Testis (tissue), 3 donors: ENCODE results near the gene SEMA5A. TPM values are rescaled to one million over a fixed set of nuclear protein-coding genes. Genes with fewer than 3 reads are reported as not detected.

Source experiments
- DNase-seq: peaks from one replicate; pipeline ENCODE4 v3.0.0-alpha.2; 2019
- H3K27ac ChIP-seq, 2 donors: fragments of 200-600 bp; sonication (generic); one replicate each; pipeline ENCODE4 v1.5.1; 2019
- H3K27me3 ChIP-seq: fragments of 200-600 bp; sonication (generic); one replicate; pipeline ENCODE4 v1.5.1; 2019
- H3K36me3 ChIP-seq: fragments of 200-600 bp; sonication (generic); one replicate; pipeline ENCODE4 v1.5.1; 2017; ENCODE audit warnings: low read depth; ENCODE audit errors: missing control alignments
- H3K4me1 ChIP-seq: fragments of 200-600 bp; sonication (generic); one replicate; pipeline ENCODE4 v1.5.1; 2019
- H3K4me3 ChIP-seq, 2 donors: fragments of 200-600 bp; sonication (generic); one replicate each; pipeline ENCODE4 v1.5.1; 2017 to 2019
- H3K9me3 ChIP-seq: fragments of 200-600 bp; sonication (generic); one replicate; pipeline ENCODE4 v1.5.1; 2017
- CTCF ChIP-seq, 3 experiments: fragments of 450-650 bp in 2 of 3; fragments of 200-600 bp in 1 of 3; sonication (generic) in 1 of 3; IDR thresholded peaks; one replicate each; pipeline ENCODE4 v1.5.1; 2016 to 2019; ENCODE audit warnings: antibody characterized with exemption in 3 of 3, mild to moderate bottlenecking in 2 of 3, moderate library complexity in 1 of 3
- POLR2A ChIP-seq: fragments of 450-650 bp; IDR thresholded peaks from one replicate; pipeline ENCODE4 v1.6.1; 2017; ENCODE audit warnings: antibody characterized with exemption, mild to moderate bottlenecking, moderate library complexity
- WGBS, 2 donors: methylation state at CpG; one replicate each; pipeline ENCODE4 v1.1.5; 2018; 5-methylcytosine and 5-hydroxymethylcytosine counted together
- intact Hi-C: fragments of 100-400 bp; cut with DNase I; formaldehyde crosslinking; loops from one replicate; pipeline ENCODE4 v1.15.1; 2023; ENCODE audit warnings: low total_unique reads
- polyA plus RNA-seq: library from polyadenylated mRNA; stranded (reverse); fragments of 350-450 nt; fragmentation: Illumina TruSeq; extraction: RNeasy Lipid Tissue Mini Kit (QIAGEN cat#74804); gene quantifications from one replicate; pipeline ENCODE4 v1.2.3, GENCODE V29; 2014; ENCODE audit warnings: low read depth, low replicate concordance; ENCODE audit not compliant: insufficient read depth
- total RNA-seq, 2 donors: library from RNA; depleted of rRNA; stranded (reverse); fragments of >200 nt; gene quantifications; one replicate each; pipeline ENCODE4 v1.2.3, GENCODE V29; 2016

SEMA5A gene
- total and polyA plus RNA-seq, 3 donors from 2014 or later = 3.4 to 12.8 (median 5.4) TPM

- no peaks in the 10 kb centered on the region for H3K36me3 ChIP-seq
- no peaks in the 10 kb centered on the region for H3K9me3 ChIP-seq
- intact Hi-C loops = no loop called here
- TF ChIP-seq CTCF (IDR thresholded peaks at IDR 0.05) (peak; percentile 81 to 91 (median 85)), POLR2A (no peak)
- H3K27ac ChIP-seq = peak overlapping the region; percentile 56 to 79
- peaks cover 8% of the 10 kb centered on the region for H3K4me1 ChIP-seq
- H3K4me3 ChIP-seq = peak overlapping the region; percentile 57 to 70
- H3K27me3 ChIP-seq = no peaks in the 10 kb centered on the region
- DNase-seq = peak; percentile 91
- WGBS, 2 donors = 0 to 1% methylated on average over 18 to 44 of the region's 45 CpGs
These were observed 1.3 kb downstream of the SEMA5A start for GRCh38 chr5:9544502-9545135.

GRCh38 chr5:9544056-9544455 lies 1.8 kb downstream of the SEMA5A start:
- no peak for TF ChIP-seq CTCF (IDR thresholded peaks at IDR 0.05)
- TF ChIP-seq POLR2A = no peak
- peaks cover 8% of the 10 kb centered on the region for H3K4me1 ChIP-seq
- no peaks in the 10 kb centered on the region for H3K27me3 ChIP-seq
- no peaks in the 10 kb centered on the region for H3K9me3 ChIP-seq
- WGBS, 2 donors = 6 to 11% methylated on average over 6 of the region's 6 CpGs
- intact Hi-C loops = no loop called here
- no peaks in the 10 kb centered on the region for H3K36me3 ChIP-seq
- DNase-seq = no peak
- H3K4me3 ChIP-seq = peak overlapping the region; percentile 57 to 70
- H3K27ac ChIP-seq = peak overlapping the region; percentile 56 to 79

GRCh38 chr5:9543311-9543920 lies 2.5 kb downstream of the SEMA5A start:
- H3K36me3 ChIP-seq = no peaks in the 10 kb centered on the region
- H3K4me1 ChIP-seq = peaks cover 8% of the 10 kb centered on the region
- no peak for DNase-seq
- no peaks in the 10 kb centered on the region for H3K27me3 ChIP-seq
- intact Hi-C loops = no loop called here
- H3K27ac ChIP-seq = peak overlapping the region; percentile 57 to 79
- no peak overlapping the region for H3K4me3 ChIP-seq
- TF ChIP-seq POLR2A = no peak
- TF ChIP-seq CTCF (IDR thresholded peaks at IDR 0.05) = no peak
- no peaks in the 10 kb centered on the region for H3K9me3 ChIP-seq
- 37 to 60% methylated on average over 10 of the region's 10 CpGs for WGBS, 2 donors

- intact Hi-C loops = no loop called here
- H3K4me3 ChIP-seq = no peak overlapping the region
- DNase-seq = no peak
These were observed 5.1 kb downstream of the SEMA5A start for GRCh38 chr5:9540791-9541190.

More at GRCh38 chr5:9540791-9541190, 5.1 kb downstream of the SEMA5A start:
- Histone ChIP-seq H3K4me1 (peaks cover 8% of the 10 kb centered on the region), H3K36me3 (no peaks in the 10 kb centered on the region), H3K9me3 (no peaks in the 10 kb centered on the region), H3K27ac (no peak overlapping the region), H3K27me3 (no peaks in the 10 kb centered on the region)
- TF ChIP-seq CTCF (IDR thresholded peaks at IDR 0.05) = no peak
- TF ChIP-seq POLR2A = no peak
- 42 to 46% methylated on average over 7 of the region's 7 CpGs for WGBS, 2 donors
